HL-60/S4 (cell line): Measurements from ENCODE around the gene ARSG.

ENCODE experiments used
- in situ Hi-C: fragments of 300-500 bp; cut with MboI; formaldehyde crosslinking; loops from 2 replicates; pipeline ENCODE4 v1.14.3; 2022; ENCODE audit warnings: low sequenced_read_pairs

ARSG gene

DNA sequence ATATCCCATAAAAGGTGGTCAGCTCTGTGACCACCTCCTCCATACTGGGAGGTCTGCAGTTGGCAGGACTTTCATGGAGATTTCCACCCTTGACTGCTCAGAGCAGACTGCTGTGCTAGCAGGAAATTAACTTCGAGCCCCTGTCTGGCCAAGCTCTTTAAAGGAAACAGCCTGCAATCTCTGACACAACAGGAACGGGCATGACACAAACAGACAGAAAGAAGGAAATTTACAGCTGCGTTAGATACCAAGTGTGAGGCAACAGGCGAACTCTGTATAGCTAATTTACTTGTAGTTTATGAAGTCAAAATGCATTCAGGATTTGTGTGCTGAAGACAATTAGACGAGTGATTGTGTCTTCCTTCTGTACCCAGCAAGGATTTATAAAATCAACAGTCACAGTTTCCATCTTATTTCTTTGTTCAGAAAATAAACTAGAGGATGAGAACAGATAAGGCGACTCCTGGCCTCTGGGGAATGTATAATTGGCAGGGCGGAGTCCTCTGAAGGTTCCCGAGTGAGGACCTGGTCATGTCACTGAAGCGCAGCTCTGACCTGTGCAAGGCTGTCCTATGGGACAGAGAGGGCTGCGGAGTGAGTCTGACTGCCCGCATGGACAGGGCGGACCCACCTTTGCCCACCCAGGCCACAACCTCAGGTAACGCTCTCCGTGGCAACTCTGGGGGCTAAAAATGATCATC is 149.9 kb downstream of the ARSG start:
- in situ Hi-C loops, result no loop called here

DNA sequence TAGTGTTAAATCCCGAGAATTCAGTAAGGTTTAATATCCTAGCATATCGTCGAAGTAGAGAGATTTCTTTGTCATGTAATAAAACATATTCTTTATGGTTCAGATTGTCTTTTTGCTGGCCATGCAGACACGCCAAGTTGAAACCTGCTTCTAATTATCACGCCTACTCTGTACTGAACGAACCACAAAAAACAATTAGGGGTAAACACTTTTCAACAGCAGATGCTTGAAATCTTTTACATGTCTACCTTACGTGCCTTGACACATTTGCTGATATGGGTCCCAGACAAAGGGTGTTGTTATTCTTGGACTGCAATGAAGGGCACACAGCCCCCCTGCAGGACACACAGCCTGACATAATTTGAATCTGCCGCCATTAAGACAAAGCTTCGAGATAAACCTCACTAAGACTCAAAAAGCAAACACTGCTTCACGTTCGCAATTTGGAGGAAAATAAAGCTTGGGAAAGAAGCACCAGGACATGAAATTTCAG is 152.7 kb downstream of the ARSG start:
- in situ Hi-C loops, result no loop called here

GRCh38 chr17:68445671-68446070 is 154.4 kb downstream of the ARSG start:
- in situ Hi-C loops, result no loop called here

- in situ Hi-C loops, result no loop called here
Measured at GRCh38 chr17:68446626-68447041, 155.3 kb downstream of the ARSG start.

DNA sequence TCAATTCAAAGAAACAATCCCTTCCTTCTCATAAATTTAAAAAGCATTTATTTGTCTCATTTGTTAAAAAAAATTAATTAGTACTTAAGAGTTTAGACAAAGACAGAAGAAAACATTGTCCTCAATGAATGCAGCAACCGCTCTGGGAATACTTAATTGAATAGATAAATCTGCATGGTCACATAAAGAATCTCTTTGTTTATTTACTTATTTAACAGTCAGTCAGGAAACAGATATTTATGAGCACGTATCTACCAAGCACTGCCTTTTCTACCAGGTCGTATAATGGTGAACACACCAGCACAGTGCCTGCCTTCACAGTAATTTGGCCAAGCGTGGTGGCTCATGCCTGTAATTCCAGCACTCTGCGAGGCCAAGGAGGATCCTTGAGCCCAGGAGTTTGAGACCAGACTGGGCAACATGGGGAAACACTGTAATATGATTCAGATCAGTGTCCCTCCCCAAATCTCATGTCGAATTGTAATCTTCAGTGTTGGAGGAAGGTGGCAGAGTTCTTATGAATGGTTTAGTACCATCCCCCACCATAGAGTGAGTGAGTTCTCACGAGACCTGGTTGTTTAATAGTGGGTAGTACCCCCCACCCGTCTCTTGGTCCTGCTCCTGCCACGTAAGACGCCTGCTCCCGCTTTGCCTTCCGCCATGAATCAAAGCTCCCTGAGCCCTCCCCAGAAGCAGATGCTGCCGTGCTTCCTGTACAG is 157.9 kb downstream of the ARSG start:
- in situ Hi-C loops, result no loop called here

- in situ Hi-C loops, result loop anchor here (25.0 kb wide), 1 partner anchor 413 kb away; the partner anchor contains the start of gene KPNA2
Measured at GRCh38 chr17:68450391-68450790, 159.1 kb downstream of the ARSG start.

DNA sequence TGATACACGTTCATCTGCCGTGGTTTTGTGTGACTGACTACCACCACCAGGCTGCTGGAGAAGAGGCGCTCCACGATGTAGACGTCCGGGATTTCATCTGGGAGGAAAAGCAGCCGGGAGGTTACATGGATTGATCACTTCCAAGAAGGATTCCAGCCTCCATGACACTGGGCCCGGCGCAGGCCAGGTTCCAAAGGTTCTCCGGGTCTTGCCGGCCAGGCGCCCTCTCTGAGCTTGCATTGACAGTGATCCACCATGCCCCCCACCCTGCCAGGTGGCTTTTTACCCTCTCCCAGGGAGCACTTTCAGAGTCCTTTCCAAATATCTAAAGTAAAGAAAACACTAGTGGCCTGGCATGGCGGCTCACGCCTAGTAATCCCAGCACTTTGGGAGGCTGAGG is 159.5 kb downstream of the ARSG start:
- in situ Hi-C loops, result loop anchor here (25.0 kb wide), 1 partner anchor 414 kb away; the partner anchor contains the start of gene KPNA2

GRCh38 chr17:68451670-68452354 is 160.5 kb downstream of the ARSG start:
- in situ Hi-C loops, result loop anchor here (25.0 kb wide), 1 partner anchor 415 kb away; the partner anchor contains the start of gene KPNA2

DNA sequence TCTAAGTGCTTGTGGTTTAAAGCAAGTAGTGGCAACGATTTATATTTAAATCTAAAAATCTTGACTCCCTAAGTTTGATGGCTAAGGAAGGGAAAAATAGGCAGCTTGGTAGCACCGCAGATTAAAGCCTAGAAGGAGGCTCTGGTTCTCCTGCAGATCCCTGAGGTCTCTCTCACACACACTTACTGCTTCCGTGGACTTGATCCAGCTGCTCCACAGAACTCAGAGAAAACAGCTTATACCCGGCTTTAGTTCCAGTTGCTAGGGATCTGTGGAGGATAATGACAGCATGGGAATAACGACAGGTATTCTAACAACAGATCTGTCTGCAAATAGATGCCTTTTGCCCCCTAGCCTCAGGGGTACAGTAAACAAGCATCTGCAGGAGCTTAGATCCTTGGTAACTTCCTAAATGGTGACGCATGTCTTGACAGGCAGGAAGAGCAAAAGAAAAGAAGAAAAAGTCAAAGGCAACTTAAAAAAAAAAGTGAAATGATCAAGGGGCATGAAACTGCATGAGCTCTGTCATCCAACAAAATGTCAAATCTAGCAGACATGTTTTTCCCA is 161.5 kb downstream of the ARSG start:
- in situ Hi-C loops, result loop anchor here (25.0 kb wide), 1 partner anchor 416 kb away; the partner anchor contains the start of gene KPNA2

- in situ Hi-C loops, result loop anchor here (25.0 kb wide), 1 partner anchor 417 kb away; the partner anchor contains the start of gene KPNA2
Measured at GRCh38 chr17:68453991-68454665, 162.8 kb downstream of the ARSG start.

- in situ Hi-C loops, result loop anchor here (25.0 kb wide), 1 partner anchor 419 kb away; the partner anchor contains the start of gene KPNA2
Measured at GRCh38 chr17:68455901-68456338, 164.6 kb downstream of the ARSG start.

DNA sequence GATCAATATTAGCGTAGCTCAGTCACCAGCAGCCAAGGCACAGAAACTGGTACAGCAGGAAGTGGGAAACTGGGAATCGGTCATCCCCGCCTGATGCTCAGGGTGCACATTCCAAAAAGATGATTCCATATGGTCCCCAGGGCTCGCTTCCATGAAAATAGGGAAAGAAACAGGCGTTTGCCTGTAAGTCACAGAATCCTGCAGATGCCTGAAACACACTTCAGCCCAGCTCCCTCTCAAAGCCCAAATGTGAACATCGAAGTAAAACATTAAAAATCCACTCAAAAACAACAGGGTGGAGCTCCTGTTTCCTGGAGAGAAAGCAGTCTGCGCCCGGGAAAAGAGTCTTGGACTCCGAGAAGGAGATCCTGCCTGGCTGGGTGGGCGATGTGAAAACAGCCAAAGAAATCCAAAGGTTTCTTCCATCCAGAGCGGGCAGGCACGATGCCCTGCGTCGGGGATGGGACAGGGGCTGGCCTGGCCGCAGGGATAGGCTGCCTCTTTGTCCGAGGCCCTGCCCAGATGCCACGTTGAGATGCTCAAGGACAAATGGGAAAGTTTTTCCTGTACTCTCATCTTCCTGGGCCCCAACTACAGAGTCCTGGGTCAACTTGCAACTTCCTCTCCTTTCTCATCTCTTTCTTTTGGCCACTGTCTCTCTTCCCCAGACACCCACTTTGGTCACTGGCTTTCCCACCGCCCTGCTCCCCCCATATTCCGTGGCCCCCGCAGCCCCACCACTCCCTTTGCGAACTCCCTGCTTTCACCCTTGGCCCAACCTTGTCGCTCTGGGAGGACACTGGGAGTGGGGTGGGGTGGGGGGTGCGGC is 165.3 kb downstream of the ARSG start:
- in situ Hi-C loops, result loop anchor here (25.0 kb wide), 1 partner anchor 419 kb away; the partner anchor contains the start of gene KPNA2

DNA sequence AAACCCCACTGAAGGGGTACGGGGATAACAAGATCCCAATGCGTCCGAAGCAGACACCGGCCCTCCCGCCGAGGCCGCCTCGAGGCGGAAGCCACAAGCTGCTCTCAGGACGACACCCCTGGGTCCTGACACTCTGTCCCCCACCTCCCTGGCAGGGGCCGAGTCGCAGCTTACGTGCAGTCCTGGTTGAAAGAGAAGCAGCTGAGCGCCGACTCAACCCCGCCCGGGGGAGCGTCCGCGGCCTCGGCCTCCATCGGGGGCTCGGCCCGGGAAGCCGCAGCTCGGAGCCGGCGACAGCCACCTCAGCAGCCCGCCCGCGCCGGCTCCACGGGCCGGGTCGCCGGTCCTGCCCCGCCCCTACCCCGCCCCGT is 165.9 kb downstream of the ARSG start, which contains the start of gene WIPI1:
TSS of gene WIPI1 (minus strand) at position 329 of the 371 bp plus-strand sequence. CDS start at position 254, 75 bp downstream.
- in situ Hi-C loops, result loop anchor here (25.0 kb wide), 1 partner anchor 420 kb away; the partner anchor contains the start of gene KPNA2

GRCh38 chr17:68457539-68458259 is 166.4 kb downstream of the ARSG start:
- in situ Hi-C loops, result loop anchor here (25.0 kb wide), 1 partner anchor 420 kb away; the partner anchor contains the start of gene KPNA2

GRCh38 chr17:68458260-68459036 is 167.2 kb downstream of the ARSG start:
- in situ Hi-C loops, result loop anchor here (25.0 kb wide), 1 partner anchor 421 kb away; the partner anchor contains the start of gene KPNA2

DNA sequence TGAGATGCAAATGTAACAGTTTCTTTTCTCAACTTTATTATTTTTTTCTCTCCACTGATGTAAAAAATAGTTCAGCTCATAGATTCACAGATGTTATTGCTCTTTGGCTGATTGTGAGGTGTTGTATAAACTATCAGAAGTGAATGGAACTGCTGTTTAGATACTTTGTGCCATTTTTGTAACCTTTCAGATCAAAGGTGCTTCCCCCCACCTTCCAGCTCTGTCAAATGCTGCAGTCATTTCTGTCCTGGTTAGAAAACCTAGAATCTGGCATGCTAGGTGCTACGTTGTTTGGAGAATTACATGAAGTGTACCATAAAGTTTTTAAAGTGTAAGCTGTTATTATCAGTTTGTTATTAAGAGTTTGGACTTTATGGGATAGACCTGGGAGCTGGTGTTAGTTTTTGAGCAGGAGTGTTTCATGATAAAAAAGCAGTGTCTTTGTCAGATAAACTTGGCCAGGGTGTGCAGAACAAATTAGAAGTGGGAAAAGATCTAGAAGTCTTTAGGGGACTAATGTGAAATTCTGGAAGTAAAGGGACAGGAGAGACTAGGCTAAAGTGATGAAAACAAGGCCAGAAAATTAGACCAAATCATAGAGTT is 167.8 kb downstream of the ARSG start:
- in situ Hi-C loops, result loop anchor here (25.0 kb wide), 1 partner anchor 422 kb away; the partner anchor contains the start of gene KPNA2

DNA sequence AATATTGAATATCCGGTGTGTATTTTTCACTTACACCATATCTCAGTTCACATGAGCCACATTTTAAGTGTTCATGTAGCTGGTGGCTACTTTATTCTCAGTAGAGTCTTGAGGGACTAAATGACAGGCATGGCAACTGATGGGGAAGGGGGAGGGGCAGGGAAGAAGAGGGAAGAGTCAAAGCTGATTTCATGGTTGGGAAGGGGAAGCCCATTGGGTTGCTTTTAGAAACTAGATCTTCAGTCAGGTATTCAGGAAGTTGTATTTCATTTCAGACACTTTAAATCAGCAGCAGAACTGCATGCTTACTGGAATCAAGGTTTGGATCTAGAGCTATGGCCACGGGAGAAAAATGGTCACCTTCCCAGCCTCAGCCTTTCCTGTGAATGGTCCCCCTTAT is 168.9 kb downstream of the ARSG start:
- in situ Hi-C loops, result loop anchor here (10.0 to 25.0 kb wide), 2 partner anchors 285 to 423 kb away; partner anchors contain the start of gene KPNA2
